DMS153 treated with DMSO at 0.1 percent for 48 hours (cell line): ENCODE data around the gene CKAP5.

ENCODE experiments used
- DNase-seq: peaks from one replicate; lab custom pipeline; 2025; ENCODE audit not compliant: unreplicated experiment; lab: John Stamatoyannopoulos, UW

Gene CKAP5

GRCh38 chr11:46700241-46701077 lies 145.6 kb downstream of the CKAP5 start, which contains the start of the genes ARHGAP1 and ZNF408:
Gene ARHGAP1 (minus strand): TSS chr11:46700619. CDS start chr11:46696107, 4,512 bp downstream.
Gene ZNF408 (plus strand): TSS chr11:46701031. CDS start chr11:46701048, 17 bp downstream.
- DNase-seq = peak; percentile 97

GRCh38 chr11:46698597-46698996 lies 147.5 kb downstream of the CKAP5 start:
- no peak for DNase-seq

- DNase-seq = no peak
Observed at GRCh38 chr11:46697723-46698122, 148.4 kb downstream of the CKAP5 start.

GRCh38 chr11:46697303-46697702 lies 148.8 kb downstream of the CKAP5 start:
- no peak for DNase-seq

- DNase-seq = no peak
Observed at GRCh38 chr11:46696212-46696558, 149.9 kb downstream of the CKAP5 start.

GRCh38 chr11:46695345-46696211 lies 150.5 kb downstream of the CKAP5 start:
- DNase-seq = no peak

GRCh38 chr11:46694607-46695006 lies 151.5 kb downstream of the CKAP5 start:
- no peak for DNase-seq

GRCh38 chr11:46694072-46694471 lies 152.0 kb downstream of the CKAP5 start:
- no peak for DNase-seq

- DNase-seq = no peak
Observed at GRCh38 chr11:46693597-46694012, 152.5 kb downstream of the CKAP5 start.
